GM23248 (cell line): ENCODE data around the gene OSBPL6.

Source experiments
- EZH2 ChIP-seq: fragments of 200-600 bp; sonication (generic); IDR thresholded peaks from 2 replicates; pipeline ENCODE4 v1.6.1; 2018; ENCODE audit warnings: antibody characterized with exemption, mild to moderate bottlenecking; ENCODE audit not compliant: insufficient read depth, poor library complexity, severe bottlenecking
- EZH2phosphoT487 ChIP-seq: fragments of 200-600 bp; sonication (generic); IDR thresholded peaks from 2 replicates; pipeline ENCODE4 v1.6.1; 2018; ENCODE audit warnings: antibody characterized with exemption, moderate library complexity, mild to moderate bottlenecking, low read depth; ENCODE audit not compliant: insufficient read depth

DNA sequence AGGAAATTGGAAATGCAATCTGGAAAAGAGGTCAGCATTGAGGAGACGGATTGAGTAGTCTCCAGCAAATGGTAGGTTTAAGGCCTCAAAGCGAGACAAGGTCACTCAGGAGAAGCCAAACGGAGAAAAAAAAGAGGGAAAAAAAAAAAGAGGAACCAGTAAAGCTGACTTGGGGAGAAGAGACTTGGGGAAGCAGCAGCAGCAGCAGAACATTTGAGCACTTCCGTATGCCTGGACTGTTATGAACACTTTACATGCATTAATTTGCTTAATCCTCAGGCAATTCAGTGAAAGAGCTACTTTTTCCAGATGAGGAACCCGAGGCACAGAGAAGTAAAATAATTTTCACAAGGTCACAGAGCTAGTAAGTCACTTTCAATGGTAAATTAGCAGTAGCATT is 81.3 kb downstream of the OSBPL6 start:
- TF ChIP-seq EZH2 (no peak), EZH2phosphoT487 (no peak)
